Naive thymus-derived CD4-positive, alpha-beta T cell (primary cell): ENCODE data around the gene PDLIM1. TPM values are rescaled to one million over a fixed set of nuclear protein-coding genes. Genes with fewer than 3 reads are reported as not detected.

Experiments used
- ATAC-seq: fragments of 150-1000 bp; cut with Tn5 transposase; 2 replicates; pipeline ENCODE4 v1.10.0; 2021; ENCODE audit warnings: mild to moderate bottlenecking, moderate library complexity
- CTCF ChIA-PET: fragments of 350-600 bp; sonication (Branson Sonifier 250); formaldehyde crosslinking; loops from one replicate; lab custom pipeline; 2021; ENCODE audit warnings: antibody characterized with exemption; lab: Charles Lee
- POLR2A ChIA-PET: fragments of 350-600 bp; sonication (Branson Sonifier 250); formaldehyde crosslinking; loops from one replicate; lab custom pipeline; 2021; ENCODE audit warnings: antibody characterized with exemption, inconsistent platforms; lab: Charles Lee
- DNase-seq, 9 donors: peaks; one replicate each; pipeline versions ENCODE4 v3.0.0 to v3.0.0-alpha.2; 2020 to 2022; ENCODE audit warnings: mixed read lengths in 1 of 9
- H3K27ac ChIP-seq: one replicate; pipeline ENCODE4 v1.7.0; 2013; ENCODE audit warnings: mild to moderate bottlenecking, low read depth, low read length, moderate library complexity
- H3K27me3 ChIP-seq, 2 donors: one replicate each; pipeline ENCODE4 v1.7.0; 2013; ENCODE audit warnings: low read length in 2 of 2, mild to moderate bottlenecking in 2 of 2, moderate library complexity in 2 of 2; ENCODE audit not compliant: control insufficient read depth in 2 of 2, insufficient read depth in 2 of 2
- H3K36me3 ChIP-seq, 3 experiments: 1 replicate in 2 of 3; 2 replicates in 1 of 3; pipeline ENCODE4 v1.7.0; 2013; ENCODE audit warnings: low read length in 3 of 3, mild to moderate bottlenecking in 3 of 3, moderate library complexity in 1 of 3; ENCODE audit not compliant: insufficient read depth in 3 of 3, control insufficient read depth in 2 of 3
- H3K4me1 ChIP-seq, 2 donors: one replicate each; pipeline ENCODE4 v1.7.0; 2013; ENCODE audit warnings: low read length in 2 of 2, mild to moderate bottlenecking in 2 of 2, moderate library complexity in 1 of 2; ENCODE audit not compliant: control insufficient read depth in 2 of 2, insufficient read depth in 2 of 2
- H3K4me3 ChIP-seq: 2 replicates; pipeline ENCODE4 v1.7.0; 2013; ENCODE audit warnings: mild to moderate bottlenecking, low read length
- H3K9me3 ChIP-seq, 3 experiments: 1 replicate in 2 of 3; 2 replicates in 1 of 3; pipeline ENCODE4 v1.7.0; 2013; ENCODE audit warnings: low read length in 3 of 3; ENCODE audit not compliant: control insufficient read depth in 2 of 3
- H3K27ac Mint-ChIP-seq, 9 donors: one replicate each; pipeline ENCODE4 v1.8.0; 2020 to 2022; ENCODE audit warnings: mixed read lengths in 9 of 9, mild to moderate bottlenecking in 8 of 9, moderate library complexity in 5 of 9, inconsistent platforms in 2 of 9
- H3K27me3 Mint-ChIP-seq, 5 donors: one replicate each; pipeline ENCODE4 v1.8.0; 2021 to 2022; ENCODE audit warnings: mixed read lengths in 5 of 5, mild to moderate bottlenecking in 1 of 5
- H3K36me3 Mint-ChIP-seq, 5 donors: one replicate each; pipeline ENCODE4 v1.8.0; 2020 to 2022; ENCODE audit warnings: mixed read lengths in 5 of 5, mild to moderate bottlenecking in 3 of 5, inconsistent platforms in 1 of 5
- H3K4me1 Mint-ChIP-seq, 7 donors: one replicate each; pipeline ENCODE4 v1.8.0; 2020 to 2022; ENCODE audit warnings: mixed read lengths in 7 of 7, mild to moderate bottlenecking in 3 of 7, inconsistent platforms in 1 of 7
- H3K4me3 Mint-ChIP-seq, 10 donors: one replicate each; pipeline ENCODE4 v1.8.0; 2020 to 2022; ENCODE audit warnings: mild to moderate bottlenecking in 10 of 10, mixed read lengths in 10 of 10, moderate library complexity in 6 of 10, inconsistent platforms in 2 of 10
- H3K9me3 Mint-ChIP-seq, 11 donors: one replicate each; pipeline ENCODE4 v1.8.0; 2020 to 2022; ENCODE audit warnings: mixed read lengths in 11 of 11, mild to moderate bottlenecking in 4 of 11, inconsistent platforms in 1 of 11, moderate library complexity in 1 of 11
- intact Hi-C, 2 donors: fragments of 100-400 bp; cut with micrococcal nuclease; formaldehyde crosslinking; loops; one replicate each; pipeline ENCODE4 v1.15.1; 2023
- polyA plus RNA-seq, 2 donors: library from polyadenylated mRNA; unstranded; fragments of 300-500 nt; fragmentation: Illumina TruSeq; gene quantifications; one replicate each; pipeline ENCODE4 v1.2.3, GENCODE V29; 2021
- total RNA-seq, 6 experiments: library from RNA in 5 of 6; stranded (reverse) in 5 of 6; gene quantifications; 1 replicate in 5 of 6; 2 replicates in 1 of 6; pipeline ENCODE4 v1.2.3 and lab custom pipeline; 2021 to 2026

Gene PDLIM1
- total and polyA plus RNA-seq, 7 experiments from 2014 or later, result 0.32 to 27.6 (median 0.89) TPM

GRCh38 chr10:95333997-95334804, 43.4 kb upstream of the PDLIM1 start:
- Histone ChIP-seq H3K36me3 (no peaks in the 10 kb centered on the region), H3K27ac (no peak overlapping the region), H3K4me1 (no peaks in the 10 kb centered on the region), H3K4me3 (no peak overlapping the region), H3K27me3 (no peaks in the 10 kb centered on the region), H3K9me3 (no peaks in the 10 kb centered on the region)
- ChIA-PET CTCF (no interaction called here), POLR2A (no interaction called here)
- intact Hi-C loops, result no loop called here
- Mint-ChIP-seq H3K27me3 (peaks cover 0 to 4% (median 0%) of the 10 kb centered on the region in 5 donors), H3K4me3 (no peak overlapping the region), H3K9me3 (no peaks in the 10 kb centered on the region), H3K36me3 (no peaks in the 10 kb centered on the region), H3K4me1 (peaks cover 0 to 5% (median 0%) of the 10 kb centered on the region in 7 donors), H3K27ac (no peak overlapping the region)
- DNase-seq (no peak), ATAC-seq (no peak)

GRCh38 chr10:95332666-95333249, 42.0 kb upstream of the PDLIM1 start:
- intact Hi-C loops, result no loop called here
- Mint-ChIP-seq H3K36me3 (no peaks in the 10 kb centered on the region), H3K4me1 (peaks cover 0 to 5% (median 0%) of the 10 kb centered on the region in 7 donors), H3K4me3 (no peak overlapping the region), H3K9me3 (no peaks in the 10 kb centered on the region), H3K27me3 (peaks cover 0 to 4% (median 0%) of the 10 kb centered on the region in 5 donors), H3K27ac (no peak overlapping the region)
- no peaks in the 10 kb centered on the region for H3K9me3 ChIP-seq
- H3K36me3 ChIP-seq, result no peaks in the 10 kb centered on the region
- H3K4me1 ChIP-seq, result no peaks in the 10 kb centered on the region
- H3K27me3 ChIP-seq, result no peaks in the 10 kb centered on the region
- ChIA-PET POLR2A (no interaction called here), CTCF (no interaction called here)
- H3K4me3 ChIP-seq, result no peak overlapping the region
- DNase-seq (no peak), ATAC-seq (no peak)
- no peak overlapping the region for H3K27ac ChIP-seq

GRCh38 chr10:95331596-95332130, 40.9 kb upstream of the PDLIM1 start:
- H3K9me3 Mint-ChIP-seq, result no peaks in the 10 kb centered on the region
- H3K4me1 Mint-ChIP-seq, result peaks cover 0 to 5% (median 0%) of the 10 kb centered on the region in 7 donors
- DNase-seq, result no peak
- H3K36me3 ChIP-seq, result no peaks in the 10 kb centered on the region
- intact Hi-C loops, result no loop called here
- H3K27me3 Mint-ChIP-seq, result peaks cover 0 to 4% (median 0%) of the 10 kb centered on the region in 5 donors
- H3K27me3 ChIP-seq, result no peaks in the 10 kb centered on the region
- no peaks in the 10 kb centered on the region for H3K9me3 ChIP-seq
- no peaks in the 10 kb centered on the region for H3K4me1 ChIP-seq
- no peak for ATAC-seq
- no peak overlapping the region for H3K4me3 Mint-ChIP-seq
- no peak overlapping the region for H3K4me3 ChIP-seq
- CTCF ChIA-PET, result no interaction called here
- POLR2A ChIA-PET, result no interaction called here
- no peak overlapping the region for H3K27ac ChIP-seq
- no peaks in the 10 kb centered on the region for H3K36me3 Mint-ChIP-seq
- H3K27ac Mint-ChIP-seq, result no peak overlapping the region

GRCh38 chr10:95330966-95331453, 40.2 kb upstream of the PDLIM1 start:
- Mint-ChIP-seq H3K27ac (no peak overlapping the region), H3K4me1 (peaks cover 0 to 5% (median 0%) of the 10 kb centered on the region in 7 donors), H3K36me3 (no peaks in the 10 kb centered on the region), H3K27me3 (peaks cover 0 to 5% (median 0%) of the 10 kb centered on the region in 5 donors), H3K9me3 (no peaks in the 10 kb centered on the region), H3K4me3 (no peak overlapping the region)
- no peaks in the 10 kb centered on the region for H3K9me3 ChIP-seq
- DNase-seq, result no peak
- H3K4me3 ChIP-seq, result no peak overlapping the region
- ChIA-PET CTCF (no interaction called here), POLR2A (no interaction called here)
- intact Hi-C loops, result no loop called here
- H3K4me1 ChIP-seq, result no peaks in the 10 kb centered on the region
- no peaks in the 10 kb centered on the region for H3K36me3 ChIP-seq
- ATAC-seq, result no peak
- no peak overlapping the region for H3K27ac ChIP-seq
- H3K27me3 ChIP-seq, result no peaks in the 10 kb centered on the region

GRCh38 chr10:95329296-95329695, 38.5 kb upstream of the PDLIM1 start:
- no peak for DNase-seq
- Histone ChIP-seq H3K4me3 (no peak overlapping the region), H3K27me3 (no peaks in the 10 kb centered on the region), H3K36me3 (no peaks in the 10 kb centered on the region), H3K4me1 (no peaks in the 10 kb centered on the region), H3K9me3 (no peaks in the 10 kb centered on the region), H3K27ac (no peak overlapping the region)
- Mint-ChIP-seq H3K27ac (no peak overlapping the region), H3K4me1 (peaks cover 0 to 5% (median 0%) of the 10 kb centered on the region in 7 donors), H3K4me3 (no peak overlapping the region), H3K36me3 (no peaks in the 10 kb centered on the region), H3K27me3 (peaks cover 0 to 4% (median 0%) of the 10 kb centered on the region in 5 donors), H3K9me3 (no peaks in the 10 kb centered on the region)
- intact Hi-C loops, result no loop called here
- POLR2A ChIA-PET, result no interaction called here
- no peak for ATAC-seq
- CTCF ChIA-PET, result no interaction called here

GRCh38 chr10:95328013-95328412, 37.2 kb upstream of the PDLIM1 start:
- ChIA-PET POLR2A (no interaction called here), CTCF (no interaction called here)
- H3K36me3 Mint-ChIP-seq, result no peaks in the 10 kb centered on the region
- Histone ChIP-seq H3K9me3 (no peaks in the 10 kb centered on the region), H3K4me3 (no peak overlapping the region), H3K36me3 (no peaks in the 10 kb centered on the region), H3K4me1 (no peaks in the 10 kb centered on the region), H3K27ac (no peak overlapping the region), H3K27me3 (no peaks in the 10 kb centered on the region)
- H3K27me3 Mint-ChIP-seq, result peaks cover 0 to 7% (median 0%) of the 10 kb centered on the region in 5 donors
- H3K9me3 Mint-ChIP-seq, result no peaks in the 10 kb centered on the region
- intact Hi-C loops, result no loop called here
- DNase-seq (no peak), ATAC-seq (no peak)
- no peak overlapping the region for H3K27ac Mint-ChIP-seq
- peaks cover 0 to 5% (median 0%) of the 10 kb centered on the region in 7 donors for H3K4me1 Mint-ChIP-seq
- no peak overlapping the region for H3K4me3 Mint-ChIP-seq
